ENCODE measurements around the gene ECPAS. TPM values are rescaled to one million over a fixed set of nuclear protein-coding genes. Genes with fewer than 3 reads are reported as not detected.

ECPAS gene
- total and polyA plus RNA-seq, 2 experiments from 2014 or later: 32.9 to 51.1 TPM

DNA sequence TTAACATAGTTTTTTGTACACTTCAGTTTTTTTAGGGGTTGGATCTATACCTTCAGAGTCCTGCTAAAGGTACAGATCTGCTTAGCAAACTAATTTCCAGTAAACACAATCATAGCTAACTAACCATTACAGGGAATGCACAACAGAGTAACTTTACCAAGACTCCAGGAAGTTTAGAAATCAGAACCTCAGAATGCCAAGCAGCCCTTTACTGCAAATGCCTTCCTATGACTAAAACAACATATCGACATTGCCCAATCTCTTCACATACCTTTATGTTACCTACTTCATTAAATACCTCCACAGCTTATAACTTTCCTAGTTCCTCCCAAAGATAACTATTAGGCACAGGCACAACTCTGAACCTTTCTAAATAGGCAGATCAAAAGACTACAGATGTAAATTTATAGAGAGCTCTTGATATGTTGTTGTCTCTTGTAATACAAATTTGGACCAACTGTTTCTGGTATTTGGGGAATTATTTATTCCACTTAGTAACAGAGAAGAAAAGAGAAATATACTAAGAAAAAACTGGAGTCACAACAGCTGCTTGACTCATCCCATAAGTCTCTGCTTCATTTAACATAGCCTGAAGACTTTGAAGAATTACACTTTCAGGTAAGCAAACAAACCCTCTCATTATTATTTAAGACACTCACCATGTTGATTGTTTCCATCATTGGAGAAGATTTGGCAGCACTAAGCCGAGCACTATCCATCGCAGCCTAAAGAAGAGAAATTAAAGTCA lies 108.2 kb downstream of the ECPAS start:
- Histone ChIP-seq H3K9me2 (ENCODE audit: insufficient read depth) (no peaks in the 10 kb centered on the region), H3K27ac (0 out of 2 replicates have a peak overlapping the region, but pooled peaks have one; percentile 9), H3K36me3 (ENCODE audit: low read depth) (peaks cover 77% of the 10 kb centered on the region), H3K9ac (no peak overlapping the region), H3F3A (ENCODE audit: insufficient read depth) (0 out of 2 replicates have a peak, but pooled peaks cover 7% of the 10 kb centered on the region), H3K4me1 (ENCODE audit: insufficient read depth) (peaks cover 14% of the 10 kb centered on the region), H3K79me2 (ENCODE audit: insufficient read depth) (no peaks in the 10 kb centered on the region), H3K9me3 (ENCODE audit: low read depth) (no peaks in the 10 kb centered on the region), H3K27me3 (replicated peaks; ENCODE audit: insufficient read depth) (no peaks in the 10 kb centered on the region), H3K4me3 (no peak overlapping the region), H4K20me1 (ENCODE audit: insufficient read depth) (no peaks in the 10 kb centered on the region), H3K4me2 (ENCODE audit: unreplicated experiment) (no peak overlapping the region), H2AFZ (no peak overlapping the region)
- DNase-seq: peak; percentile 20
- 93 to 98% methylated on average over 3 of the region's 3 CpGs for WGBS, 2 experiments (ENCODE audit: low coverage in 1 of 2, low lambda C conversion rate in 2 of 2, missing lambda C conversion rate in 2 of 2)
- no peak for TF ChIP-seq EZH2 (IDR thresholded peaks at IDR 0.05; ENCODE audit: insufficient read depth, poor library complexity, severe bottlenecking)
- no peak for TF ChIP-seq EZH2phosphoT487 (IDR thresholded peaks at IDR 0.05; ENCODE audit: insufficient read depth, low read depth)
- in situ Hi-C loops (cut with MboI): no loop called here

GRCh38 chr9:111375062-111375461 lies 109.1 kb downstream of the ECPAS start:
- Histone ChIP-seq H3K36me3 (ENCODE audit: low read depth) (peaks cover 78% of the 10 kb centered on the region), H3K27me3 (replicated peaks; ENCODE audit: insufficient read depth) (no peaks in the 10 kb centered on the region), H4K20me1 (ENCODE audit: insufficient read depth) (no peaks in the 10 kb centered on the region), H3K4me2 (ENCODE audit: unreplicated experiment) (peak overlapping the region; percentile 16), H3K9me3 (ENCODE audit: low read depth) (no peaks in the 10 kb centered on the region), H3K27ac (no peak overlapping the region), H3K9me2 (ENCODE audit: insufficient read depth) (no peaks in the 10 kb centered on the region), H3K4me3 (no peak overlapping the region), H3K79me2 (ENCODE audit: insufficient read depth) (no peaks in the 10 kb centered on the region), H3K9ac (no peak overlapping the region), H3F3A (ENCODE audit: insufficient read depth) (0 out of 2 replicates have a peak, but pooled peaks cover 7% of the 10 kb centered on the region), H3K4me1 (ENCODE audit: insufficient read depth) (peaks cover 14% of the 10 kb centered on the region), H2AFZ (no peak overlapping the region)
- in situ Hi-C loops (cut with MboI): no loop called here
- no peak for DNase-seq
- 83 to 86% methylated on average over 2 of the region's 2 CpGs for WGBS, 2 experiments (ENCODE audit: low coverage in 1 of 2, low lambda C conversion rate in 2 of 2, missing lambda C conversion rate in 2 of 2)
- TF ChIP-seq EZH2 (IDR thresholded peaks at IDR 0.05; ENCODE audit: insufficient read depth, poor library complexity, severe bottlenecking) (no peak), EZH2phosphoT487 (IDR thresholded peaks at IDR 0.05; ENCODE audit: insufficient read depth, low read depth) (no peak)

GRCh38 chr9:111372297-111372696 lies 111.9 kb downstream of the ECPAS start:
- H3K27ac ChIP-seq: no peak overlapping the region
- H3K4me1 ChIP-seq (ENCODE audit: insufficient read depth): peaks cover 14% of the 10 kb centered on the region
- in situ Hi-C loops (cut with MboI): no loop called here
- peaks cover 84% of the 10 kb centered on the region for H3K36me3 ChIP-seq (ENCODE audit: low read depth)
- no peaks in the 10 kb centered on the region for H4K20me1 ChIP-seq (ENCODE audit: insufficient read depth)
- 0 out of 2 replicates have a peak, but pooled peaks cover 7% of the 10 kb centered on the region for H3F3A ChIP-seq (ENCODE audit: insufficient read depth)
- no peak overlapping the region for H3K4me2 ChIP-seq (ENCODE audit: unreplicated experiment)
- H3K9me3 ChIP-seq (ENCODE audit: low read depth): no peaks in the 10 kb centered on the region
- no peaks in the 10 kb centered on the region for H3K79me2 ChIP-seq (ENCODE audit: insufficient read depth)
- H3K9ac ChIP-seq: no peak overlapping the region
- TF ChIP-seq EZH2 (IDR thresholded peaks at IDR 0.05; ENCODE audit: insufficient read depth, poor library complexity, severe bottlenecking): no peak
- no peak for TF ChIP-seq EZH2phosphoT487 (IDR thresholded peaks at IDR 0.05; ENCODE audit: insufficient read depth, low read depth)
- 97 to 98% methylated on average over 6 of the region's 6 CpGs for WGBS, 2 experiments (ENCODE audit: low coverage in 1 of 2, low lambda C conversion rate in 2 of 2, missing lambda C conversion rate in 2 of 2)
- H3K4me3 ChIP-seq: no peak overlapping the region
- H3K27me3 ChIP-seq (replicated peaks; ENCODE audit: insufficient read depth): no peaks in the 10 kb centered on the region
- no peak overlapping the region for H2AFZ ChIP-seq
- no peak for DNase-seq
- no peaks in the 10 kb centered on the region for H3K9me2 ChIP-seq (ENCODE audit: insufficient read depth)

DNA sequence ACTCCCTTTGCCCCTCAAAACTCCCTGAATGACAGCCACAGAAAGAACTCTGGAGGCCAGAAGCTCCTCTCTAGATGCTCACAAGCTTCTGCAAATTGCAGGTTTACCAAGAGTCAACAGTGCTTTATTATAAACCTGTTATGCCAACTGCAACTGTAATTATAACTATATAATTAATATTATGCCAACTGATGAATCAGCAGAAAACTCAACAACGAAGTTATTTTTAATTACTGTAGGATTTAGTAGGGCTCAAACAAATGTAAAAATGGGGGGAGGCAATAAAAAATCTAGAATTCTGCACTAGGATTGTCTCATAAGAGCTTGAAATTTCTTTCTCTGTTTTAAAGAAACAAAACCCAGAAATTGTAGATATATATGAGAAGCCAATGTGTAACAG lies 117.2 kb downstream of the ECPAS start:
- Histone ChIP-seq H4K20me1 (ENCODE audit: insufficient read depth) (no peaks in the 10 kb centered on the region), H3K9ac (no peak overlapping the region), H3K4me3 (no peak overlapping the region), H3F3A (ENCODE audit: insufficient read depth) (no peaks in the 10 kb centered on the region; the same call in 1 of the 2 replicates), H3K9me2 (ENCODE audit: insufficient read depth) (no peaks in the 10 kb centered on the region), H2AFZ (no peak overlapping the region), H3K4me1 (ENCODE audit: insufficient read depth) (no peaks in the 10 kb centered on the region), H3K4me2 (ENCODE audit: unreplicated experiment) (no peak overlapping the region), H3K27ac (no peak overlapping the region), H3K79me2 (ENCODE audit: insufficient read depth) (no peaks in the 10 kb centered on the region), H3K27me3 (replicated peaks; ENCODE audit: insufficient read depth) (no peaks in the 10 kb centered on the region), H3K36me3 (ENCODE audit: low read depth) (peaks cover 90% of the 10 kb centered on the region), H3K9me3 (ENCODE audit: low read depth) (no peaks in the 10 kb centered on the region)
- TF ChIP-seq EZH2phosphoT487 (IDR thresholded peaks at IDR 0.05; ENCODE audit: insufficient read depth, low read depth): no peak
- TF ChIP-seq EZH2 (IDR thresholded peaks at IDR 0.05; ENCODE audit: insufficient read depth, poor library complexity, severe bottlenecking): no peak
- in situ Hi-C loops (cut with MboI): no loop called here
- no peak for DNase-seq
- 14 to 17% methylated on average over 1 of the region's 1 CpG for WGBS, 2 experiments (ENCODE audit: low coverage in 1 of 2, low lambda C conversion rate in 2 of 2, missing lambda C conversion rate in 2 of 2)
